Loucy (cell line): ENCODE measurements around the gene TAS1R3.

Experiments used
- H2AFZ ChIP-seq: fragments of 200-600 bp; sonication (generic); 2 replicates; pipeline ENCODE4 v1.6.0; 2016; ENCODE audit warnings: antibody characterized with exemption, mild to moderate bottlenecking, low read length, moderate library complexity
- H3F3A ChIP-seq: fragments of 200-600 bp; 2 replicates; pipeline ENCODE4 v1.6.0; 2016; ENCODE audit warnings: antibody characterized with exemption, low read depth, mild to moderate bottlenecking
- H3K27me3 ChIP-seq: fragments of 200-600 bp; sonication (generic); 2 replicates; pipeline ENCODE4 v1.6.1; 2014; ENCODE audit warnings: low read length, mild to moderate bottlenecking; ENCODE audit not compliant: insufficient read depth, poor library complexity, severe bottlenecking
- H3K36me3 ChIP-seq: fragments of 200-600 bp; sonication (generic); 2 replicates; pipeline ENCODE4 v1.6.1; 2016; ENCODE audit warnings: low read length; ENCODE audit not compliant: insufficient read depth
- H3K4me1 ChIP-seq: fragments of 200-600 bp; sonication (generic); 2 replicates; pipeline ENCODE4 v1.5.1; 2014; ENCODE audit warnings: low read length, mild to moderate bottlenecking; ENCODE audit not compliant: insufficient read depth, poor library complexity, severe bottlenecking
- H3K4me2 ChIP-seq: fragments of 200-600 bp; sonication (generic); 2 replicates; pipeline ENCODE4 v1.6.0; 2014; ENCODE audit warnings: antibody characterized with exemption, low read length, low read depth, mild to moderate bottlenecking; ENCODE audit not compliant: poor library complexity, severe bottlenecking
- H3K4me3 ChIP-seq: fragments of 200-600 bp; sonication (generic); 2 replicates; pipeline ENCODE4 v1.5.1; 2014; ENCODE audit warnings: low read length, mild to moderate bottlenecking, mixed read lengths; ENCODE audit not compliant: poor library complexity, severe bottlenecking
- H3K79me2 ChIP-seq: fragments of 200-600 bp; sonication (generic); 2 replicates; pipeline ENCODE4 v1.6.1; 2014; ENCODE audit warnings: low read length; ENCODE audit not compliant: insufficient read depth
- H3K9ac ChIP-seq: fragments of 200-600 bp; sonication (generic); 2 replicates; pipeline ENCODE4 v1.6.0; 2014; ENCODE audit warnings: mild to moderate bottlenecking, low read depth, low read length, moderate library complexity; ENCODE audit not compliant: poor library complexity, severe bottlenecking
- H3K9me2 ChIP-seq: fragments of 200-600 bp; sonication (generic); replicated peaks from 2 replicates; pipeline ENCODE4 v1.6.1; 2016; ENCODE audit warnings: low read depth, low read length, mixed read lengths
- H3K9me3 ChIP-seq: fragments of 200-600 bp; sonication (generic); 2 replicates; pipeline ENCODE4 v1.6.1; 2014; ENCODE audit warnings: mild to moderate bottlenecking, antibody characterized with exemption, low read length, low read depth; ENCODE audit not compliant: insufficient read depth
- H4K20me1 ChIP-seq: fragments of 200-600 bp; sonication (generic); 2 replicates; pipeline ENCODE4 v1.6.0; 2014; ENCODE audit warnings: antibody characterized with exemption, low read length, mild to moderate bottlenecking; ENCODE audit not compliant: insufficient read depth, poor library complexity, severe bottlenecking
- CTCF ChIP-seq: fragments of 200-600 bp; sonication (generic); conservative IDR thresholded peaks from 2 replicates; pipeline ENCODE4 v1.5.1; 2014; ENCODE audit warnings: mild to moderate bottlenecking, antibody characterized with exemption, low read length
- EZH2phosphoT487 ChIP-seq: fragments of 200-600 bp; IDR thresholded peaks from 2 replicates; pipeline ENCODE4 v1.6.1; 2018; ENCODE audit warnings: antibody characterized with exemption, mild to moderate bottlenecking, moderate library complexity, borderline replicate concordance

TAS1R3 gene

DNA sequence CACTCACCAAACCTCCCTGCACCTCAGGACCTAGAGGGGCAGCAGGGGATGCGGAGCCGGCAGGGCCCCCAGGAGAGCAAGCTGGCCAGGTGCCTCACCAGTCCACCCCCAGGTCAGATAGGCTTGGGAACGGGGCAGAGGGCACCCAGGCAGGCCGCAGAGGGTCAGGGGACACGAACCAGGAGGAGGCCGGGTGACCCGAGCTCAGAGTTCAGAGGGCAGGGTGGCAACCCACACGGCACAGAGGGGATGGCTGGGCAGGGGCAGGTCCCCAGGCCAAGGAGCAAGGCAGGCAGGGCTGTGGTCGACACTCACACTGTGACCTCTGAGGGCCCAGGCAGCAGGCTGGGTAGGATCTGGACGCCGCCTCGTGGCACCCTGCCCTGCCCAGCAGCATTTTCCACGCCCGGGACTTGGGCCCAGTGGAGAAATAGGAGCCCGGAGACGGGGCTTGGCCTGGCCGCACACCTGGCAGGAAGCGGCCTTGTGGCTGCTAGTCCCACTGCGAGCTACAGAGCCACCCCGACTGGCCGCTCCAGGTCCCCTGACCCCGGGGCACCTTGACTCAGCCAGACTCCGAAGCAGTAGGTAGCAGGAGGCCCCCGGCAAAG, 12.8 kb downstream of the TAS1R3 start:
- no peaks in the 10 kb centered on the region for H3K27me3 ChIP-seq
- no peak overlapping the region for H3K4me3 ChIP-seq
- H3K79me2 ChIP-seq = peaks cover 30% of the 10 kb centered on the region; the same call in 1 of the 2 replicates
- TF ChIP-seq CTCF (no peak), EZH2phosphoT487 (no peak)
- no peak overlapping the region for H3K4me2 ChIP-seq
- H3K9me2 ChIP-seq = no peaks in the 10 kb centered on the region
- H4K20me1 ChIP-seq = peaks cover 20% of the 10 kb centered on the region
- no peak overlapping the region for H2AFZ ChIP-seq
- H3K9me3 ChIP-seq = no peaks in the 10 kb centered on the region
- peaks cover 18% of the 10 kb centered on the region for H3K4me1 ChIP-seq
- H3F3A ChIP-seq = no peaks in the 10 kb centered on the region
- no peaks in the 10 kb centered on the region; the same call in 1 of the 2 replicates for H3K36me3 ChIP-seq
- no peak overlapping the region for H3K9ac ChIP-seq

- Histone ChIP-seq H3K9me2 (no peaks in the 10 kb centered on the region), H3K9me3 (no peaks in the 10 kb centered on the region), H3K4me1 (peaks cover 18% of the 10 kb centered on the region), H3K9ac (no peak overlapping the region), H4K20me1 (peaks cover 20% of the 10 kb centered on the region), H3K79me2 (peaks cover 30% of the 10 kb centered on the region; the same call in 1 of the 2 replicates), H3F3A (no peaks in the 10 kb centered on the region), H3K4me3 (no peak overlapping the region), H3K27me3 (no peaks in the 10 kb centered on the region), H2AFZ (no peak overlapping the region), H3K36me3 (no peaks in the 10 kb centered on the region; the same call in 1 of the 2 replicates), H3K4me2 (peak overlapping the region; percentile 92)
- TF ChIP-seq EZH2phosphoT487 (no peak), CTCF (peak; percentile 64)
These were observed 13.7 kb downstream of the TAS1R3 start for GRCh38 chr1:1344655-1345361.

DNA sequence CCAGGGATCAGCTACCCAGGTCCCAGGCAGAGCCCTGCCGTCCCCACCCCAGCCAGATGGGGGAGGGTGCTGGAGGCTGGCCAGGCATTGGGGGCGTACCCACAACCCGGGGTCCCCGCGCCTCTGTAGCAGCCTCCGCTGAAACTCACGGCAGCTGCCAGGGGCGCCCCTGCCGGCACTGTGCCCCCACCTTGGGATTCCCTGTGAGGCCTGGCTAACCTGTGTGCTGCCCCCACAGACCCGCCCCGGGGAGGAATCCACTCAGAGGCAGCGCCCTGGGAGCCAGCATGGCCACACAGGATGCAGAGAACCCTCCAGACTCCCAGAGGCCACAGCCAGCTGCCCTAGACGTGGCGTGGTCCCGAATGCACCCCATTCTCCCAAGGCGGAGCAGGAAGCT, 14.3 kb downstream of the TAS1R3 start:
- H2AFZ ChIP-seq = no peak overlapping the region
- no peak overlapping the region for H3K4me3 ChIP-seq
- peaks cover 30% of the 10 kb centered on the region; the same call in 1 of the 2 replicates for H3K79me2 ChIP-seq
- peak overlapping the region; percentile 17 for H3K9ac ChIP-seq
- no peaks in the 10 kb centered on the region for H3K9me2 ChIP-seq
- H3K4me1 ChIP-seq = peaks cover 18% of the 10 kb centered on the region
- no peaks in the 10 kb centered on the region for H3K9me3 ChIP-seq
- TF ChIP-seq CTCF = no peak
- no peak for TF ChIP-seq EZH2phosphoT487
- H3K27me3 ChIP-seq = no peaks in the 10 kb centered on the region
- H4K20me1 ChIP-seq = peaks cover 20% of the 10 kb centered on the region
- H3F3A ChIP-seq = no peaks in the 10 kb centered on the region
- H3K36me3 ChIP-seq = no peaks in the 10 kb centered on the region; the same call in 1 of the 2 replicates
- peak overlapping the region; percentile 92 for H3K4me2 ChIP-seq
